ENCODE measurements around the gene INTS6L. TPM values are rescaled to one million over a fixed set of nuclear protein-coding genes. Genes with fewer than 3 reads are reported as not detected.

Gene INTS6L
- polyA plus RNA-seq, 3 donors, result 2.7 to 29.0 (median 3.0) TPM

DNA sequence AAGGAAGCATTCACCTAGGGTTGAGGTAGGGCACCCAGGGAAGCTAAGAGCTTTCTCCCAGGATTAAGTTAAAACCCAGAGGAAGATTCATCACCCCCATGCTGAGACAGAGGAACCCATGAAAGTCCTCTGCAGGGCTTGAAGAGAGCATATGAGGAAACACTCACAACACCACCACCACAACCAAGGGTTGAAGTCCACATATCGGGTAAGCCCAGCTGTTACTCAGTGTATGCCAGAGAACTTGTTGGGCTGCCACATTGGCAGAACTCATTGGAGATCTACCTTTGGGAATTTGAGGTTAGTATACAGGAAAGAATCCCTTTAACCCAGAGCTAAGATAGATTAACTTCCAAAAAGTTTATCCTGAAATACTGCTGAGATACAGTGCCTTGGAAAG lies 75.1 kb downstream of the INTS6L start:
- Mint-ChIP-seq H3K27me3 (ENCODE audit: low read depth in 3 of 3) (peaks cover 0 to 8% (median 7%) of the 10 kb centered on the region in 3 donors), H3K4me3 (no peak overlapping the region), H3K27ac (peak overlapping the region in 1 of 7 donors; percentile 72), H3K4me1 (no peaks in the 10 kb centered on the region), H3K36me3 (no peaks in the 10 kb centered on the region), H3K9me3 (peaks cover 0 to 3% (median 0%) of the 10 kb centered on the region in 7 donors)
- Histone ChIP-seq H3K9me3 (replicated peaks in 1 of 2; ENCODE audit: control insufficient read depth in 1 of 2, insufficient read depth in 1 of 2, low read length in 2 of 2) (no peaks in the 10 kb centered on the region), H3K4me1 (ENCODE audit: control insufficient read depth in 1 of 2, insufficient read depth in 2 of 2, low read length in 2 of 2) (no peaks in the 10 kb centered on the region), H3K36me3 (replicated peaks in 1 of 2; ENCODE audit: control insufficient read depth in 1 of 2, insufficient read depth in 2 of 2, low read length in 2 of 2) (no peaks in the 10 kb centered on the region), H3K4me3 (replicated peaks in 1 of 3; ENCODE audit: low read depth in 2 of 3, low read length in 3 of 3) (no peak overlapping the region), H3K9ac (ENCODE audit: insufficient read depth, low read length, poor library complexity, severe bottlenecking) (no peak overlapping the region), H3K27me3 (ENCODE audit: control insufficient read depth in 2 of 2, insufficient read depth in 2 of 2, low read length in 2 of 2) (no peaks in the 10 kb centered on the region), H3K4me2 (replicated peaks; ENCODE audit: extremely low read depth, low read length, poor library complexity, severe bottlenecking) (no peak overlapping the region), H3K27ac (ENCODE audit: low read depth in 1 of 2, low read length in 2 of 2) (no peak overlapping the region), H2AFZ (ENCODE audit: insufficient read depth, low read depth, low read length, poor library complexity, severe bottlenecking) (no peak overlapping the region), H4K20me1 (ENCODE audit: insufficient read depth, low read length) (no peaks in the 10 kb centered on the region), H3K79me2 (ENCODE audit: insufficient read depth, low read length) (no peaks in the 10 kb centered on the region)
- WGBS (ENCODE audit: insufficient coverage), result no CpG with 5 or more reads among the region's 1 CpG
- no peak for DNase-seq
- intact Hi-C loops (cut with micrococcal nuclease), result loop anchor here in 1 of 2 donors (10.0 kb wide), 1 partner anchor 121 kb away; no protein-coding TSS in a partner anchor
- TF ChIP-seq CTCF (IDR thresholded peaks at IDR 0.05), result no peak

GRCh38 chrX:135596495-135596894 lies 76.0 kb downstream of the INTS6L start:
- 72% methylated on average over 2 of the region's 18 CpGs for WGBS (ENCODE audit: insufficient coverage)

More at GRCh38 chrX:135596495-135596894, 76.0 kb downstream of the INTS6L start:
- H2AFZ ChIP-seq (ENCODE audit: insufficient read depth, low read depth, low read length, poor library complexity, severe bottlenecking), result no peak overlapping the region
- Mint-ChIP-seq H3K27me3 (ENCODE audit: low read depth in 3 of 3) (peaks cover 0 to 6% (median 5%) of the 10 kb centered on the region in 3 donors), H3K4me3 (no peak overlapping the region), H3K36me3 (no peaks in the 10 kb centered on the region), H3K9me3 (peaks cover 0 to 3% (median 0%) of the 10 kb centered on the region in 7 donors), H3K27ac (no peak overlapping the region), H3K4me1 (no peaks in the 10 kb centered on the region)
- H3K4me3 ChIP-seq (replicated peaks in 1 of 3; ENCODE audit: low read depth in 2 of 3, low read length in 3 of 3), result no peak overlapping the region
- no peaks in the 10 kb centered on the region for H3K4me1 ChIP-seq (ENCODE audit: control insufficient read depth in 1 of 2, insufficient read depth in 2 of 2, low read length in 2 of 2)
- intact Hi-C loops (cut with micrococcal nuclease), result loop anchor here in 1 of 2 donors (10.0 kb wide), 1 partner anchor 122 kb away; no protein-coding TSS in a partner anchor
- H3K9me3 ChIP-seq (replicated peaks in 1 of 2; ENCODE audit: control insufficient read depth in 1 of 2, insufficient read depth in 1 of 2, low read length in 2 of 2), result no peaks in the 10 kb centered on the region
- H3K79me2 ChIP-seq (ENCODE audit: insufficient read depth, low read length), result no peaks in the 10 kb centered on the region
- no peak overlapping the region for H3K27ac ChIP-seq (ENCODE audit: low read depth in 1 of 2, low read length in 2 of 2)
- no peak overlapping the region for H3K9ac ChIP-seq (ENCODE audit: insufficient read depth, low read length, poor library complexity, severe bottlenecking)
- DNase-seq, result peak; percentile 23 to 35 (median 25)
- no peaks in the 10 kb centered on the region for H3K36me3 ChIP-seq (replicated peaks in 1 of 2; ENCODE audit: control insufficient read depth in 1 of 2, insufficient read depth in 2 of 2, low read length in 2 of 2)
- TF ChIP-seq CTCF (IDR thresholded peaks at IDR 0.05), result peak; percentile 69
- H3K4me2 ChIP-seq (replicated peaks; ENCODE audit: extremely low read depth, low read length, poor library complexity, severe bottlenecking), result no peak overlapping the region
- H4K20me1 ChIP-seq (ENCODE audit: insufficient read depth, low read length), result no peaks in the 10 kb centered on the region
- H3K27me3 ChIP-seq (ENCODE audit: control insufficient read depth in 2 of 2, insufficient read depth in 2 of 2, low read length in 2 of 2), result no peaks in the 10 kb centered on the region
